Natural killer cell (primary cell): ENCODE measurements around the gene URB1. TPM values are rescaled to one million over a fixed set of nuclear protein-coding genes. Genes with fewer than 3 reads are reported as not detected.

Experiments
- ATAC-seq, 3 donors: fragments of 150-1000 bp in 2 of 3; fragments of 200-7000 bp in 1 of 3; cut with Tn5 transposase; 1 replicate in 1 of 3; 2 replicates in 2 of 3; pipeline ENCODE4 v1.10.0; 2021; ENCODE audit warnings: mild to moderate bottlenecking in 2 of 3, moderate library complexity in 2 of 3
- DNase-seq, 2 donors: peaks; one replicate each; pipeline versions ENCODE4 v3.0.0 to v3.0.0-alpha.2; 2013 to 2021; ENCODE audit warnings: mixed read lengths in 1 of 2
- H3K27ac ChIP-seq: one replicate; pipeline ENCODE4 v1.5.1; 2013; ENCODE audit warnings: mild to moderate bottlenecking, low read length
- H3K27me3 ChIP-seq: one replicate; pipeline ENCODE4 v1.6.1; 2013; ENCODE audit warnings: low read length; ENCODE audit not compliant: control insufficient read depth, insufficient read depth
- H3K36me3 ChIP-seq: one replicate; pipeline ENCODE4 v1.6.1; 2013; ENCODE audit warnings: low read length; ENCODE audit not compliant: control insufficient read depth, insufficient read depth
- H3K4me1 ChIP-seq: one replicate; pipeline ENCODE4 v1.6.1; 2013; ENCODE audit warnings: low read length; ENCODE audit not compliant: control insufficient read depth, insufficient read depth
- H3K4me3 ChIP-seq: one replicate; pipeline ENCODE4 v1.5.1; 2013; ENCODE audit warnings: low read length
- H3K9me3 ChIP-seq: one replicate; pipeline ENCODE4 v1.6.1; 2013; ENCODE audit warnings: low read length; ENCODE audit not compliant: control insufficient read depth, insufficient read depth
- H3K27ac Mint-ChIP-seq, 2 donors: one replicate each; pipeline ENCODE4 v1.8.0; 2022; ENCODE audit warnings: mild to moderate bottlenecking in 2 of 2, mixed read lengths in 2 of 2, moderate library complexity in 1 of 2
- H3K27me3 Mint-ChIP-seq, 2 donors: one replicate each; pipeline ENCODE4 v1.8.0; 2022; ENCODE audit warnings: low read depth in 2 of 2, mixed read lengths in 2 of 2
- H3K36me3 Mint-ChIP-seq: one replicate; pipeline ENCODE4 v1.8.0; 2022; ENCODE audit warnings: mixed read lengths
- H3K4me1 Mint-ChIP-seq, 2 donors: one replicate each; pipeline ENCODE4 v1.8.0; 2022; ENCODE audit warnings: mixed read lengths in 2 of 2
- H3K4me3 Mint-ChIP-seq: one replicate; pipeline ENCODE4 v1.8.0; 2022; ENCODE audit warnings: mild to moderate bottlenecking, moderate library complexity, mixed read lengths
- H3K9me3 Mint-ChIP-seq, 2 donors: one replicate each; pipeline ENCODE4 v1.8.0; 2022; ENCODE audit warnings: mixed read lengths in 2 of 2
- CTCF ChIP-seq: fragments of 200-600 bp; IDR thresholded peaks from one replicate; pipeline ENCODE4 v1.8.0; 2022; ENCODE audit warnings: antibody characterized with exemption
- WGBS: methylation state at CpG from one replicate; pipeline ENCODE4 v1.1.7; 2013; ENCODE audit warnings: missing lambda C conversion rate; ENCODE audit not compliant: insufficient coverage; 5-methylcytosine and 5-hydroxymethylcytosine counted together
- intact Hi-C: fragments of 100-400 bp; cut with micrococcal nuclease; formaldehyde crosslinking; loops from one replicate; pipeline ENCODE4 v1.14.2; 2022
- total RNA-seq, 4 donors: library from RNA; stranded (reverse); fragments of 120-200 nt in 1 of 4; gene quantifications; one replicate each; pipeline versions ENCODE4 v1.2.3 to v1.2.4, GENCODE V29; 2013 to 2022

URB1 gene
- total RNA-seq, 3 donors from 2014 or later (not counting 1 experiment from before 2014, with no cell fraction given): 6.1 to 7.8 (median 7.5) TPM

- Histone ChIP-seq H3K4me3 (no peak overlapping the region), H3K36me3 (peaks cover 71% of the 10 kb centered on the region), H3K9me3 (no peaks in the 10 kb centered on the region), H3K27ac (no peak overlapping the region), H3K27me3 (no peaks in the 10 kb centered on the region), H3K4me1 (no peaks in the 10 kb centered on the region)
- DNase-seq: no peak
- H3K36me3 Mint-ChIP-seq: peaks cover 37% of the 10 kb centered on the region
- 97% methylated on average over 16 of the region's 19 CpGs for WGBS
- H3K9me3 Mint-ChIP-seq: no peaks in the 10 kb centered on the region
- no peak overlapping the region for H3K4me3 Mint-ChIP-seq
- H3K27me3 Mint-ChIP-seq: no peaks in the 10 kb centered on the region
- TF ChIP-seq CTCF: no peak
- intact Hi-C loops: loop anchor here (5.0 kb wide), 1 partner anchor 478 kb away; a partner anchor contains a TSS
- ATAC-seq: no peak
- no peak overlapping the region for H3K27ac Mint-ChIP-seq
- peaks cover 0 to 9% of the 10 kb centered on the region in 2 donors for H3K4me1 Mint-ChIP-seq
Measured at GRCh38 chr21:32333953-32334673, 58.7 kb downstream of the URB1 start.

- Mint-ChIP-seq H3K27me3 (no peaks in the 10 kb centered on the region), H3K27ac (peak overlapping the region; percentile 46 to 86), H3K36me3 (peaks cover 28% of the 10 kb centered on the region), H3K9me3 (no peaks in the 10 kb centered on the region), H3K4me3 (peak overlapping the region; percentile 71), H3K4me1 (peaks cover 0 to 9% of the 10 kb centered on the region in 2 donors)
- H3K36me3 ChIP-seq: peaks cover 60% of the 10 kb centered on the region
- H3K4me3 ChIP-seq: no peak overlapping the region
- no peaks in the 10 kb centered on the region for H3K4me1 ChIP-seq
- no peaks in the 10 kb centered on the region for H3K9me3 ChIP-seq
- TF ChIP-seq CTCF: no peak
- no peaks in the 10 kb centered on the region for H3K27me3 ChIP-seq
- ATAC-seq: no peak
- H3K27ac ChIP-seq: no peak overlapping the region
- intact Hi-C loops: loop anchor here (5.0 kb wide), 1 partner anchor 480 kb away; a partner anchor contains a TSS
- DNase-seq: no peak
- 96% methylated on average over 1 of the region's 1 CpG for WGBS
Measured at GRCh38 chr21:32332463-32332951, 60.3 kb downstream of the URB1 start.

GRCh38 chr21:32331444-32332305, 61.1 kb downstream of the URB1 start:
- no peak for TF ChIP-seq CTCF
- ATAC-seq: no peak
- H3K9me3 Mint-ChIP-seq: no peaks in the 10 kb centered on the region
- no peak for DNase-seq
- H3K27ac Mint-ChIP-seq: peak overlapping the region; percentile 46 to 86
- H3K27me3 ChIP-seq: no peaks in the 10 kb centered on the region
- H3K36me3 ChIP-seq: peaks cover 59% of the 10 kb centered on the region
- peaks cover 0 to 9% of the 10 kb centered on the region in 2 donors for H3K4me1 Mint-ChIP-seq
- no peaks in the 10 kb centered on the region for H3K9me3 ChIP-seq
- H3K36me3 Mint-ChIP-seq: peaks cover 31% of the 10 kb centered on the region
- intact Hi-C loops: loop anchor here (5.0 kb wide), 1 partner anchor 481 kb away; a partner anchor contains a TSS
- H3K27me3 Mint-ChIP-seq: no peaks in the 10 kb centered on the region
- no peaks in the 10 kb centered on the region for H3K4me1 ChIP-seq
- peak overlapping the region; percentile 71 for H3K4me3 Mint-ChIP-seq
- no peak overlapping the region for H3K4me3 ChIP-seq
- 96% methylated on average over 9 of the region's 9 CpGs for WGBS
- H3K27ac ChIP-seq: no peak overlapping the region
